A673 (cell line): ENCODE results near the gene HPN. TPM values are rescaled to one million over a fixed set of nuclear protein-coding genes. Genes with fewer than 3 reads are reported as not detected.
A peak's percentile ranks its signal among the peaks of the same experiment; 100 is the strongest.

Experiments used
- BruUV-seq: library from RNA; stranded (reverse); fragments of 400-500 nt; replicated peaks from 2 replicates; lab custom pipeline; 2021; lab: Mats Ljungman, UMichigan
- CTCF ChIA-PET: fragments of 300-600 bp; sonication (Branson Sonifier 250); formaldehyde crosslinking; loops from one replicate; lab custom pipeline; 2022; ENCODE audit warnings: antibody characterized with exemption; lab: Charles Lee
- POLR2A ChIA-PET: fragments of 300-600 bp; sonication (Branson Sonifier 250); formaldehyde crosslinking; loops from one replicate; lab custom pipeline; 2022; ENCODE audit warnings: antibody characterized with exemption; ENCODE audit not compliant: low non-redundant PET; lab: Charles Lee
- DNase-seq: peaks from one replicate; pipeline ENCODE4 v3.0.0-alpha.2; 2015; ENCODE audit warnings: low spot score
- H3K27ac ChIP-seq: fragments of 200-600 bp; sonication (generic); 2 replicates; pipeline ENCODE4 v1.5.1; 2016; ENCODE audit warnings: mixed run types, low read depth, mild to moderate bottlenecking, mixed read lengths, antibody characterized with exemption, low read length; ENCODE audit not compliant: poor library complexity, severe bottlenecking
- H3K27me3 ChIP-seq: fragments of 200-600 bp; sonication (generic); replicated peaks from 2 replicates; pipeline ENCODE4 v1.6.1; 2017; ENCODE audit warnings: mixed run types, low read depth, mild to moderate bottlenecking, mixed read lengths, antibody characterized with exemption, low read length; ENCODE audit not compliant: insufficient read depth, poor library complexity
- H3K36me3 ChIP-seq: fragments of 200-600 bp; sonication (generic); 2 replicates; pipeline ENCODE4 v1.6.1; 2016; ENCODE audit warnings: mixed run types, mild to moderate bottlenecking, mixed read lengths, antibody characterized with exemption, low read length; ENCODE audit not compliant: insufficient read depth, poor library complexity, severe bottlenecking
- H3K4me1 ChIP-seq: fragments of 200-600 bp; sonication (generic); 2 replicates; pipeline ENCODE4 v1.6.1; 2017; ENCODE audit warnings: mixed run types, mild to moderate bottlenecking, mixed read lengths, antibody characterized with exemption, low read length; ENCODE audit not compliant: insufficient read depth, poor library complexity, severe bottlenecking
- H3K4me3 ChIP-seq: fragments of 200-600 bp; sonication (generic); 2 replicates; pipeline ENCODE4 v1.5.1; 2016; ENCODE audit warnings: low read depth, mixed run types, mild to moderate bottlenecking, mixed read lengths, low read length; ENCODE audit not compliant: poor library complexity, severe bottlenecking
- H3K9me3 ChIP-seq: fragments of 200-600 bp; sonication (generic); 2 replicates; pipeline ENCODE4 v1.6.1; 2016; ENCODE audit warnings: mixed run types, low read depth, mild to moderate bottlenecking, mixed read lengths, antibody characterized with exemption, low read length; ENCODE audit not compliant: poor library complexity, severe bottlenecking
- EZH2 ChIP-seq: fragments of 200-600 bp; sonication (generic); IDR thresholded peaks from 2 replicates; pipeline ENCODE4 v1.6.1; 2017; ENCODE audit warnings: borderline replicate concordance, low read depth, mild to moderate bottlenecking, mixed read lengths, antibody characterized with exemption, low read length; ENCODE audit not compliant: poor library complexity, severe bottlenecking
- intact Hi-C: fragments of 100-400 bp; cut with micrococcal nuclease; formaldehyde crosslinking; loops from one replicate; pipeline ENCODE4 v1.10.0; 2022; ENCODE audit not compliant: unreplicated experiment
- total RNA-seq: library from RNA; stranded (reverse); gene quantifications from 2 replicates; pipeline ENCODE4 v1.2.3, GENCODE V29; 2021
- TF ChIP-seq, protein P1 (sequence below): fragments of 300-800, 200-600 bp; sonication (generic); conservative IDR thresholded peaks from 2 replicates; pipeline ENCODE4 v1.5.1; 2017; ENCODE audit warnings: low read depth, mild to moderate bottlenecking, antibody characterized with exemption, low read length, moderate library complexity, mixed read lengths

The HPN gene
- total RNA-seq, 1 experiment from 2014 or later: not detected

- CTCF ChIA-PET: interaction anchor here (0.7 kb wide), 1 partner anchor 1203 kb away, joined by 3 read pairs; the partner anchor contains the start of gene ZNF146
- no peak for DNase-seq
Observed at GRCh38 chr19:35011737-35012682, 29.5 kb upstream of the HPN start.

GRCh38 chr19:35013041-35013819 is 28.3 kb upstream of the HPN start:
- ChIA-PET CTCF (interaction anchor here (0.5 to 0.8 kb wide), 3 partner anchors 41 to 1202 kb away, joined by 3 to 4 read pairs (median 3); partner anchors contain the start of gene ZNF146), POLR2A (no interaction called here)
- Histone ChIP-seq H3K36me3 (peaks cover 72% of the 10 kb centered on the region), H3K4me3 (no peak overlapping the region), H3K9me3 (no peaks in the 10 kb centered on the region), H3K4me1 (no peaks in the 10 kb centered on the region), H3K27me3 (no peaks in the 10 kb centered on the region), H3K27ac (no peak overlapping the region)
- intact Hi-C loops: loop anchor here (10.0 kb wide), 1 partner anchor 178 kb away; no protein-coding TSS in a partner anchor
- TF ChIP-seq, protein P1, sequence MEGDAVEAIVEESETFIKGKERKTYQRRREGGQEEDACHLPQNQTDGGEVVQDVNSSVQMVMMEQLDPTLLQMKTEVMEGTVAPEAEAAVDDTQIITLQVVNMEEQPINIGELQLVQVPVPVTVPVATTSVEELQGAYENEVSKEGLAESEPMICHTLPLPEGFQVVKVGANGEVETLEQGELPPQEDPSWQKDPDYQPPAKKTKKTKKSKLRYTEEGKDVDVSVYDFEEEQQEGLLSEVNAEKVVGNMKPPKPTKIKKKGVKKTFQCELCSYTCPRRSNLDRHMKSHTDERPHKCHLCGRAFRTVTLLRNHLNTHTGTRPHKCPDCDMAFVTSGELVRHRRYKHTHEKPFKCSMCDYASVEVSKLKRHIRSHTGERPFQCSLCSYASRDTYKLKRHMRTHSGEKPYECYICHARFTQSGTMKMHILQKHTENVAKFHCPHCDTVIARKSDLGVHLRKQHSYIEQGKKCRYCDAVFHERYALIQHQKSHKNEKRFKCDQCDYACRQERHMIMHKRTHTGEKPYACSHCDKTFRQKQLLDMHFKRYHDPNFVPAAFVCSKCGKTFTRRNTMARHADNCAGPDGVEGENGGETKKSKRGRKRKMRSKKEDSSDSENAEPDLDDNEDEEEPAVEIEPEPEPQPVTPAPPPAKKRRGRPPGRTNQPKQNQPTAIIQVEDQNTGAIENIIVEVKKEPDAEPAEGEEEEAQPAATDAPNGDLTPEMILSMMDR: peak; percentile 85
- no peak for TF ChIP-seq EZH2
- no TSS peak for BruUV-seq
- peak; percentile 71 for DNase-seq

More at GRCh38 chr19:35011737-35012682, 29.5 kb upstream of the HPN start:
- Histone ChIP-seq H3K36me3 (peaks cover 64% of the 10 kb centered on the region), H3K9me3 (no peaks in the 10 kb centered on the region), H3K27me3 (no peaks in the 10 kb centered on the region), H3K4me1 (no peaks in the 10 kb centered on the region), H3K27ac (no peak overlapping the region), H3K4me3 (no peak overlapping the region)
- intact Hi-C loops: loop anchor here (1.0 to 10.0 kb wide), 2 partner anchors 39 to 177 kb away; no protein-coding TSS in a partner anchor
- POLR2A ChIA-PET: interaction anchor here (0.6 kb wide), 1 partner anchor 130 kb away, joined by 3 read pairs; no protein-coding TSS in a partner anchor
- TF ChIP-seq, protein P1: no peak
- TF ChIP-seq EZH2: no peak
- no TSS peak for BruUV-seq
